HCT116 (cell line): ENCODE results near the gene TLCD2. TPM values are rescaled to one million over a fixed set of nuclear protein-coding genes. Genes with fewer than 3 reads are reported as not detected.

Experiments used
- microRNA counts: library from miRNA; unstranded; fragments of <30 nt; microRNA quantifications from one replicate; lab custom pipeline; 2015
- total RNA-seq: library from RNA; stranded (reverse); gene quantifications from one replicate; pipeline ENCODE4 v1.2.1, GENCODE V29; 2021; ENCODE audit not compliant: unreplicated experiment

TLCD2 gene
- total RNA-seq, 1 experiment from 2014 or later, result 1.8 TPM

MicroRNAs within 50 kb of the gene (microRNA counts, 767-probe panel; counts per million panel counts)
- microRNA hsa-miR-22-3p (lab: Ali Mortazavi, UCI), result not detected

Other genes starting within 250 kb of the TLCD2 start
- gene MYO1C, start 217.7 kb downstream of the TLCD2 start, total RNA-seq, result 227 TPM
- 25.6 TPM for gene INPP5K, start 193.8 kb downstream of the TLCD2 start, total RNA-seq
- gene PITPNA, start 147.6 kb downstream of the TLCD2 start, total RNA-seq, result 71.2 TPM
- 12.6 TPM for gene SLC43A2, start 81.5 kb downstream of the TLCD2 start, total RNA-seq
- gene SCARF1, start 64.6 kb downstream of the TLCD2 start, total RNA-seq, result 2.2 TPM
- gene RILP, start 60.5 kb downstream of the TLCD2 start, total RNA-seq, result 11.6 TPM
- gene PRPF8, start 25.5 kb downstream of the TLCD2 start, total RNA-seq, result 386 TPM
- gene WDR81, start 14.3 kb upstream of the TLCD2 start, total RNA-seq, result 17.3 TPM
- 2.5 TPM for gene SERPINF2, start 32.5 kb upstream of the TLCD2 start, total RNA-seq
- gene SERPINF1, start 51.7 kb upstream of the TLCD2 start, total RNA-seq, result 2.7 TPM
- 16.9 TPM for gene SMYD4, start 119.5 kb upstream of the TLCD2 start, total RNA-seq
- 198 TPM for gene RPA1, start 119.6 kb upstream of the TLCD2 start, total RNA-seq